WERI-Rb-1 (cell line): ENCODE results near the gene RBBP5.

ENCODE experiments used
- DNase-seq: peaks from one replicate; pipeline ENCODE4 v3.0.0-alpha.2; 2020
- H3K27ac ChIP-seq: fragments of 250-450 bp; sonication (Bioruptor Pico); 2 replicates; pipeline ENCODE4 v1.5.1; 2020; ENCODE audit warnings: mild to moderate bottlenecking, moderate library complexity
- H3K27me3 ChIP-seq: fragments of 250-450 bp; sonication (Bioruptor Pico); 2 replicates; pipeline ENCODE4 v1.5.1; 2021; ENCODE audit warnings: mild to moderate bottlenecking, low read depth, moderate library complexity; ENCODE audit not compliant: insufficient read depth, severe bottlenecking
- H3K36me3 ChIP-seq: fragments of 250-450 bp; sonication (Bioruptor Pico); 2 replicates; pipeline ENCODE4 v1.5.1; 2020; ENCODE audit warnings: mild to moderate bottlenecking, moderate library complexity
- H3K4me3 ChIP-seq: 2 replicates; pipeline ENCODE4 v1.5.1; 2011; ENCODE audit warnings: low read depth, mild to moderate bottlenecking, control low read depth, low read length
- H3K9me3 ChIP-seq: fragments of 250-450 bp; sonication (Bioruptor Pico); 2 replicates; pipeline ENCODE4 v1.5.1; 2021; ENCODE audit warnings: mild to moderate bottlenecking, moderate library complexity; ENCODE audit not compliant: severe bottlenecking
- CTCF ChIP-seq: IDR thresholded peaks from 2 replicates; pipeline ENCODE4 v1.5.1; 2011; ENCODE audit warnings: low read depth, mild to moderate bottlenecking, control low read depth, inconsistent platforms, low read length

RBBP5 gene

GRCh38 chr1:205041998-205042910 is 79.5 kb downstream of the RBBP5 start:
- TF ChIP-seq CTCF = no peak
- Histone ChIP-seq H3K27me3 (no peaks in the 10 kb centered on the region), H3K9me3 (no peaks in the 10 kb centered on the region), H3K4me3 (no peak overlapping the region), H3K36me3 (no peaks in the 10 kb centered on the region), H3K27ac (no peak overlapping the region)
- no peak for DNase-seq

- H3K4me3 ChIP-seq = no peak overlapping the region
- H3K9me3 ChIP-seq = no peaks in the 10 kb centered on the region
- H3K27me3 ChIP-seq = no peaks in the 10 kb centered on the region
- no peak overlapping the region for H3K27ac ChIP-seq
- H3K36me3 ChIP-seq = no peaks in the 10 kb centered on the region
- no peak for TF ChIP-seq CTCF
- no peak for DNase-seq
Observed at GRCh38 chr1:205041001-205041715, 80.6 kb downstream of the RBBP5 start.

GRCh38 chr1:205038132-205038786 is 83.5 kb downstream of the RBBP5 start:
- H3K27me3 ChIP-seq = no peaks in the 10 kb centered on the region
- no peaks in the 10 kb centered on the region for H3K9me3 ChIP-seq
- H3K36me3 ChIP-seq = no peaks in the 10 kb centered on the region
- no peak overlapping the region for H3K27ac ChIP-seq
- H3K4me3 ChIP-seq = no peak overlapping the region
- DNase-seq = no peak
- no peak for TF ChIP-seq CTCF

- no peak overlapping the region for H3K27ac ChIP-seq
- no peaks in the 10 kb centered on the region for H3K27me3 ChIP-seq
Observed at GRCh38 chr1:205037539-205037938, 84.2 kb downstream of the RBBP5 start.

More at GRCh38 chr1:205037539-205037938, 84.2 kb downstream of the RBBP5 start:
- Histone ChIP-seq H3K9me3 (no peaks in the 10 kb centered on the region), H3K36me3 (no peaks in the 10 kb centered on the region), H3K4me3 (no peak overlapping the region)
- no peak for DNase-seq
- TF ChIP-seq CTCF = no peak
